ENCODE results near the gene HP. TPM values are rescaled to one million over a fixed set of nuclear protein-coding genes. Genes with fewer than 3 reads are reported as not detected.

Gene HP
- total and polyA plus RNA-seq, 3 donors from 2014 or later = 0.25 to 35.1 TPM; not detected in 1

GRCh38 chr16:72109300-72109699 is 55.0 kb downstream of the HP start:
- Histone ChIP-seq H3K27ac (no peak overlapping the region), H3K4me1 (no peaks in the 10 kb centered on the region), H3K27me3 (no peaks in the 10 kb centered on the region), H3K4me3 (no peak overlapping the region), H3K9me3 (no peaks in the 10 kb centered on the region), H3K36me3 (ENCODE audit: low read depth, missing control alignments) (no peaks in the 10 kb centered on the region)
- intact Hi-C loops (cut with DNase I; ENCODE audit: low total_unique reads) = no loop called here
- no peak for DNase-seq
- TF ChIP-seq POLR2A (IDR thresholded peaks at IDR 0.05) (no peak), CTCF (IDR thresholded peaks at IDR 0.05) (no peak)
- 94% methylated on average over 12 of the region's 12 CpGs for WGBS, 2 donors

DNA sequence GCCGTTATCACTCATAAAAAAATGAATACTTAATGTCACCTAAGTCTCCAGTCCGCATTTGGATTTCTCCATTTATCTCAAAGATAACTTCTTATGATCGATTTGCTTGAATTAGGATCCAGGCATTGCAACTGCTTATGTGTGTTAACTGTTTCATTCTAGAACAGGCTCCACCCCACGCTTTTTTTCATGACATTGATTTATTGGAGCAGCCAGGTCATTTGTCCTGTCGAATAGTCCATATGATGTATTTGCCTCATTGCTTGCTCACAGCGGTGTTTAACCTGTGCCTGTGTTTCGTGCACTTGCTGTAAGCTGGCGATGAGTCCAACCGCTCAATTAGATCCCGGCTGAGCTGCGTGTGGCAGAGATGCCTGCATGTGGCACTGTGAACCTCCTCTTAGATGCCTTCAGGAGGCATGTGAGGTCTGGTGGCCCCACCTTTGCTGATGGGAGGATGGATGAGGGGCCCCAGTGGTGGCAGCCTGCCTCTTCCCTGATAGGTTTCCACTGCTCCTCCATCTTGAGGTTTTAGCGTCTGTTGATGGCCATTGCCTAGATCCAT is 55.7 kb downstream of the HP start:
- WGBS, 2 donors = 90 to 91% methylated on average over 12 of the region's 12 CpGs
- no peak overlapping the region for H3K27ac ChIP-seq
- intact Hi-C loops (cut with DNase I; ENCODE audit: low total_unique reads) = no loop called here
- no peaks in the 10 kb centered on the region for H3K36me3 ChIP-seq (ENCODE audit: low read depth, missing control alignments)
- no peaks in the 10 kb centered on the region for H3K4me1 ChIP-seq
- DNase-seq = no peak
- no peaks in the 10 kb centered on the region for H3K27me3 ChIP-seq
- no peaks in the 10 kb centered on the region for H3K9me3 ChIP-seq
- no peak overlapping the region for H3K4me3 ChIP-seq
- TF ChIP-seq POLR2A (IDR thresholded peaks at IDR 0.05) (no peak), CTCF (IDR thresholded peaks at IDR 0.05) (no peak)

Other genes starting within 250 kb of the HP start
- 100 to 1,000 TPM; 155 to 203 TPM for gene AP1G1, start 245.7 kb upstream of the HP start, total RNA-seq
- 125 TPM for gene AP1G1, start 245.7 kb upstream of the HP start, polyA plus RNA-seq (ENCODE audit: insufficient read depth, low read depth, low replicate concordance)
- 10 to 100 TPM; 36.1 to 39.3 TPM for gene ATXN1L, start 208.5 kb upstream of the HP start, total RNA-seq
- 36.8 TPM for gene ATXN1L, start 208.5 kb upstream of the HP start, polyA plus RNA-seq (ENCODE audit: insufficient read depth, low read depth, low replicate concordance)
- gene ZNF821, start 170.3 kb upstream of the HP start, total RNA-seq = 10 to 100 TPM; 30.5 to 57.4 TPM
- 74.3 TPM for gene ZNF821, start 170.3 kb upstream of the HP start, polyA plus RNA-seq (ENCODE audit: insufficient read depth, low read depth, low replicate concordance)
- 100 to 1,000 TPM; 301 to 306 TPM for gene IST1, start 159.0 kb upstream of the HP start, total RNA-seq
- gene IST1, start 159.0 kb upstream of the HP start, polyA plus RNA-seq (ENCODE audit: insufficient read depth, low read depth, low replicate concordance) = 236 TPM
- gene PKD1L3, start 54.1 kb upstream of the HP start, total RNA-seq = 1 to 10 TPM; 1.9 to 2.8 TPM
- 0.65 TPM for gene PKD1L3, start 54.1 kb upstream of the HP start, polyA plus RNA-seq (ENCODE audit: insufficient read depth, low read depth, low replicate concordance)
- 10 to 100 TPM in 1 of 2 donors, 1 to 10 TPM in 1; 7.8 to 11.4 TPM for gene DHODH, start 45.8 kb upstream of the HP start, total RNA-seq
- gene DHODH, start 45.8 kb upstream of the HP start, polyA plus RNA-seq (ENCODE audit: insufficient read depth, low read depth, low replicate concordance) = 9.1 TPM
- 1 to 10 TPM; 2.4 to 2.5 TPM for gene HPR, start 8.7 kb downstream of the HP start, total RNA-seq
- 1.8 TPM for gene HPR, start 8.7 kb downstream of the HP start, polyA plus RNA-seq (ENCODE audit: insufficient read depth, low read depth, low replicate concordance)
- 10 to 100 TPM; 37.9 to 41.1 TPM for gene TXNL4B, start 39.1 kb downstream of the HP start, total RNA-seq
- gene TXNL4B, start 39.1 kb downstream of the HP start, polyA plus RNA-seq (ENCODE audit: insufficient read depth, low read depth, low replicate concordance) = 30.9 TPM
- gene DHX38, start 39.3 kb downstream of the HP start, total RNA-seq = 100 to 1,000 TPM in 1 of 2 donors, 10 to 100 TPM in 1; 95.0 to 102 TPM
- gene DHX38, start 39.3 kb downstream of the HP start, polyA plus RNA-seq (ENCODE audit: insufficient read depth, low read depth, low replicate concordance) = 64.5 TPM
- gene PMFBP1, start 117.7 kb downstream of the HP start, total RNA-seq = 10 to 100 TPM; 14.4 to 33.5 TPM
- 24.3 TPM for gene PMFBP1, start 117.7 kb downstream of the HP start, polyA plus RNA-seq (ENCODE audit: insufficient read depth, low read depth, low replicate concordance)